ENCODE data around the gene HPS1. TPM values are rescaled to one million over a fixed set of nuclear protein-coding genes. Genes with fewer than 3 reads are reported as not detected.

HPS1 gene
- total RNA-seq, 1 experiment from 2014 or later = 47.4 TPM

DNA sequence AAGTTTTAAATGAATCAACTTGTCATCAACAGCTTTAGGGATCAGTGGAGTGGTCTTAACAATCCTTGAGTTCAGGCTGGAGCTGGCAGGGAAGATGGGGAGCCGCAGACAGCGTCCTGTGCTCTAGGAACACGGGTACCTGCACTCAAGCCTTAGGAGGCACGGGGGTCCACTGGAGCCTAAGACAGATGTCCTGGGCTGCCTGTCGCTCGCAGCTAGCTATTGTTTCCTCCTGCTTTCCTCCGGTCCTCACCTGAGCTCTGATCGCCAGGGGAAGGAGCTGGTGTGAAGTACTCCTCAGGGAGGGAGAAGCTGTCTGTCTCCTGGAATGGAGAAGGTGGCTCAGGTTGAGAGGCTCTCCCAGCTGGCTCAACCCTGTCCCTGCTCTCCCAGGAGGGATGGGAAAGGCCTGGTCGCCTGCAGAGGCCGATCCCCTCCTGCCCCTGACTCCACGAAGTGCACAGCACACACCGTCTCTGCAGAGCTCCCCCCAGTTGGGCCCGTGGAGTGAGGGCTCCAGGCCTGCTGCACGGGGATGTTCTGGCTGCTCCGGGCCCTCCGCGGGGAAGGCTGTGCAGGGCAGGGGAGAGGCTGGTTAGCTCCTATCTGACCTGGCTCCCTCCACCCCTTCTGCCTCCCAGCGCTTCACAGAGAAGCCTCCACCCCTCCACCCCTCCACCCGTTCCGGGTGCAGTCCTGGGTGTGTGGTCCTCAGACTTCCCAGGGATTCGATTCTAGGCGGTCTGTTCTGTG, 17.2 kb downstream of the HPS1 start:
- no peaks in the 10 kb centered on the region for H3K27me3 Mint-ChIP-seq (ENCODE audit: low read depth)
- no peaks in the 10 kb centered on the region for H3K27me3 ChIP-seq (ENCODE audit: insufficient read depth, low read length)
- H3K27ac Mint-ChIP-seq = no peak overlapping the region
- no peak overlapping the region for H3K4ac ChIP-seq (ENCODE audit: low read depth, low read length)
- no peak overlapping the region for H3K14ac ChIP-seq (ENCODE audit: insufficient read depth, low read length)
- H3K56ac ChIP-seq (ENCODE audit: insufficient read length, low read depth, low read length) = no peak overlapping the region
- H2BK15ac ChIP-seq (ENCODE audit: low read depth, low read length) = no peak overlapping the region
- H2BK5ac ChIP-seq (ENCODE audit: insufficient read length, low read length) = no peak overlapping the region
- H2AFZ ChIP-seq (ENCODE audit: low read length) = no peak overlapping the region
- H4K5ac ChIP-seq (ENCODE audit: insufficient read length, low read depth, low read length) = no peak overlapping the region
- no peak overlapping the region for H2BK20ac ChIP-seq (ENCODE audit: low read depth, low read length, poor library complexity, severe bottlenecking)
- H3K27ac ChIP-seq (ENCODE audit: insufficient read length, low read depth, low read length) = no peak overlapping the region
- TF ChIP-seq, protein P1, sequence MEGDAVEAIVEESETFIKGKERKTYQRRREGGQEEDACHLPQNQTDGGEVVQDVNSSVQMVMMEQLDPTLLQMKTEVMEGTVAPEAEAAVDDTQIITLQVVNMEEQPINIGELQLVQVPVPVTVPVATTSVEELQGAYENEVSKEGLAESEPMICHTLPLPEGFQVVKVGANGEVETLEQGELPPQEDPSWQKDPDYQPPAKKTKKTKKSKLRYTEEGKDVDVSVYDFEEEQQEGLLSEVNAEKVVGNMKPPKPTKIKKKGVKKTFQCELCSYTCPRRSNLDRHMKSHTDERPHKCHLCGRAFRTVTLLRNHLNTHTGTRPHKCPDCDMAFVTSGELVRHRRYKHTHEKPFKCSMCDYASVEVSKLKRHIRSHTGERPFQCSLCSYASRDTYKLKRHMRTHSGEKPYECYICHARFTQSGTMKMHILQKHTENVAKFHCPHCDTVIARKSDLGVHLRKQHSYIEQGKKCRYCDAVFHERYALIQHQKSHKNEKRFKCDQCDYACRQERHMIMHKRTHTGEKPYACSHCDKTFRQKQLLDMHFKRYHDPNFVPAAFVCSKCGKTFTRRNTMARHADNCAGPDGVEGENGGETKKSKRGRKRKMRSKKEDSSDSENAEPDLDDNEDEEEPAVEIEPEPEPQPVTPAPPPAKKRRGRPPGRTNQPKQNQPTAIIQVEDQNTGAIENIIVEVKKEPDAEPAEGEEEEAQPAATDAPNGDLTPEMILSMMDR (conservative IDR thresholded peaks at IDR 0.05) = no peak
- no peaks in the 10 kb centered on the region for H3K79me2 ChIP-seq (ENCODE audit: insufficient read depth, low read length)
- no peak overlapping the region for H3K9ac ChIP-seq (ENCODE audit: extremely low read depth, insufficient read length, low read length)
- no peak overlapping the region for H4K91ac ChIP-seq (ENCODE audit: insufficient read length, low read depth, low read length)
- H3K18ac ChIP-seq (ENCODE audit: insufficient read length, low read depth, low read length) = no peak overlapping the region
- no peak overlapping the region for H2BK12ac ChIP-seq (ENCODE audit: insufficient read length, low read depth, low read length)
- no peak overlapping the region for H3K4me2 ChIP-seq (ENCODE audit: insufficient read depth, insufficient read length, low read length)
- H3K4me1 ChIP-seq (ENCODE audit: insufficient read depth, low read length) = no peaks in the 10 kb centered on the region
- no peak overlapping the region for H2BK120ac ChIP-seq (ENCODE audit: low read depth, low read length, poor library complexity, severe bottlenecking)
- no CpG with 5 or more reads among the region's 22 CpGs for WGBS (ENCODE audit: extremely low coverage, insufficient read length, low lambda C conversion rate)
- H4K20me1 ChIP-seq (ENCODE audit: control insufficient read depth, insufficient read depth, insufficient read length) = no peaks in the 10 kb centered on the region
- no peak overlapping the region for H3K4me3 Mint-ChIP-seq
- no peaks in the 10 kb centered on the region for H3K9me3 ChIP-seq (ENCODE audit: control insufficient read depth, low read depth, low read length)
- H3K23ac ChIP-seq (ENCODE audit: insufficient read length, low read depth, low read length) = no peak overlapping the region
- no peaks in the 10 kb centered on the region for H3K4me1 Mint-ChIP-seq
- H3T11ph ChIP-seq (ENCODE audit: low read length) = no peak overlapping the region
- H4K8ac ChIP-seq (replicated peaks; ENCODE audit: insufficient read length, low read depth, low read length) = no peak overlapping the region
- DNase-seq = no peak
- H3K36me3 Mint-ChIP-seq (ENCODE audit: insufficient read depth in 1 of 3, low read depth in 3 of 3) = peaks cover 41 to 56% (median 53%) of the 10 kb centered on the region in 3 experiments
- H3K23me2 ChIP-seq (ENCODE audit: insufficient read length, low read depth, low read length, poor library complexity, severe bottlenecking) = no peaks in the 10 kb centered on the region
- no peak overlapping the region for H2AK5ac ChIP-seq (ENCODE audit: insufficient read length, low read length)
- H3K79me1 ChIP-seq (ENCODE audit: insufficient read depth, low read depth, low read length, poor library complexity, severe bottlenecking) = no peaks in the 10 kb centered on the region
- H3K9me3 Mint-ChIP-seq = peaks cover 19 to 21% of the 10 kb centered on the region in 2 experiments
